Femur (tissue), 1 donor: ENCODE measurements around the gene DHRS7B.
"Not testable (repeated sequence)": the region's sequence is repeated elsewhere in the genome, so short reads cannot be mapped to it uniquely, and the experiment has no call there.

ENCODE experiments used
- DNase-seq: peaks from one replicate; pipeline ENCODE4 v3.0.0-alpha.2; 2017

DHRS7B gene

DNA sequence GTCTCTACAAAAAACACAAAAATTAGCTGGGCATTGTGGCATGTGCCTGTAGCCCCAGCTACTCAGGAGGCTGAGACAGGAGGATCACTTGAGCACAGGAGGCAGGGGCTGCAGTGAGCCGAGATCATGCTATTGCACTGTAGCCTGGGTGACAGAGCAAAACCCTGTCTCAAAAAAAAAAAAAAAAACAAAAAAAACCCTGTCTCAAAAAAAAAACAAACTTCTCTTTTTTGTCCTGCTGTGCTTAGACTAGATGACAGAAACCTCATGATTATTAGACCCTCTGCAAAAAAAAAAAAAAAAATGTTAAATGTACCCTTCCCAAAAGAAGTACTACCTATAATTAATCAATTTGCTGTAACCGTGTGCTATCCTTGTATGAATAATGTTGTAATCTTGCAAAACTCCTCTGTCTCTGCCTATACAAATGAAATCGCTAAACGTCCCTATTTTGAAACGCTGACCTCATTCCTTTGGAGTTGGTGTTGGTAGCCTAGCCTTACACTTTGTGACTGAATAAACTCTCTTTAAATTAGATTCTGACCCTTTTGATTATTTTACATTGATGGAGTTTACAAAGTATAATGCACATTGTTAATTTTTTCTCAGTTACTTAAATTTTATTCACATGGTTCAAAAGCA, 13.6 kb upstream of the DHRS7B start:
- no peak for DNase-seq

DNA sequence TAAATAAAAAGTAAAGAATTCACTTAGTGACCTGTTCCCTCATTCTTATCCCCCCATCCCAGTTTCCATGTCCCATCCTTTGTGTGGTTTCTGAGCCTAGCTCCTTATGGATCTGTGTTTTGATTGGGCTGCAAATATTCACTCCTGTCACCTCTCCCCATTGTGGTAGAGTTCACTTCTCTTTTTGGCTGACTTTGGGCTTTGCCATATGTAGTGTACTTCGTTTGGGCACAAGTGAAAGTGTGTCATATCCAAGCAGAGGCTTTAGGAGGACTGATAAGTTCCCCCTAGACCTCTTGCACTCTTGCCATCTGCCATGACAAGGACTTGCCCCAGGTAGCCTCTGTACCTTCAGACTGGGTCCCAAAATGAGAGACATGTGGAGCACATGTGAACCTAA, 13.0 kb upstream of the DHRS7B start:
- no peak for DNase-seq

DNA sequence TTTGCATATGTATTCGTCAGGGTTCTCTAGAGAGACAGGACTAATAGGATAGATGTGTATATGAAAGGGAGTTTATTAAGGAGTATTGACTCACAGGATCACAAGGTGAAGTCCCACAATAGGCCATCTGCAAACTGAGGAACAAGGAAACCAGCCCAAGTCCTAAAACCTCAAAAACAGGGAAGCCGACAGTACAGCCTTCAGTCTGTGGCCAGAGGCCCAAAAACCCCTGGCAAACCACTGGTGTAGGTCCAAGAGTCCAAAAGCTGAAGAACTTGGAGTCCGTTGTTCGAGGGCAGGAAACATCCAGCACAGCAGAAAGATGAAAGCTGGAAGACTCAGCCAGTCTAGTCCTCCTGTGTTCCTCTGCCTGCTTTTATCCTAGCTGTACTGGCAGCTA, 12.0 kb upstream of the DHRS7B start:
- not testable (repeated sequence) for DNase-seq

DNA sequence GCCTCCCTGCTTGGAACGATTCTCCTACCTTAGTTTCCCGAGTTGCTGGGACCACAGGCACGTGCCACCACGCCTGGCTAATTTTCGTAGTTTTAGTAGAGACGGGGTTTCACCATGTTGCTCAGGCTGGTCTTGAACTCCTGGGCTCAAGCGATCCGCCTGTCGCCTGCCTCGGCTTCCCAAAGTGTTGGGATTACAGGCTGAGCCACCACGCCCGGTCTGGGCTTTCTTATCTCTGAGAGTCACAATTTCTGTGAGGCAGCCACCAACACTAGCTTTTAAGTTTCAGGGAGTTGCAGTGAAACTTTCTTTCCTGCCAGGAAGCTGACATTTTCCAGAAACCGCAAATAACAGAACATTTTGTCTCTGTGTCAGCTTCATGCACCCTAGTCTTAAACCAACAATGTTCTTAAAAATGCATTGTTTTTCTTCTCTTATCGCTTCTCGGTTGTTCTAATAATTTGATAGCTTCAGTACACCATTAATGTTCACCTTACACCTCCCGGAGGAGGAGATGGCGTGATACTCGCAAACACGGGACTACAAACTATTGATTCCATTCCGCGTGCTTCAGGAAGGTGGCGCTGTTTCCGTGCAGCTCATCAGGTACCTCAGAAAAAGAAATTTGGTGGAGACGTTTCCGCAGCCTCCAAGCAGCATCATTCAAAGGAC, 7.4 kb upstream of the DHRS7B start:
- DNase-seq, result peak; percentile 75

DNA sequence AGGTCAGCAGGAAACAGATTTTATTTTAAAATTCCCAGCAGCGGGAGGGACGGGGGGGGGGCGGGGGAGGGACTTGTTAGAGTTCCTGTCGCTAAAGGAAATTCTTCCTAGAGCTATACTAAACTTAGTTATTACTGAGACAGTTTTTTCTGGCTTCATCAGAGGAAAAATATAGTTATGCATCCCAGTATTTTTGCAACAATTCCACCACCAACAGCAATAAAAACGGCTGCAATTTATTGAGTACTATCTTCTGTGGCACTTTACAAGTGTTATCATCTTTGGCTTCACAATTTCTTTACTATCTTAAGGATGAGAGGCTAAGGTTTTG, 6.9 kb upstream of the DHRS7B start:
- DNase-seq, result no peak

DNA sequence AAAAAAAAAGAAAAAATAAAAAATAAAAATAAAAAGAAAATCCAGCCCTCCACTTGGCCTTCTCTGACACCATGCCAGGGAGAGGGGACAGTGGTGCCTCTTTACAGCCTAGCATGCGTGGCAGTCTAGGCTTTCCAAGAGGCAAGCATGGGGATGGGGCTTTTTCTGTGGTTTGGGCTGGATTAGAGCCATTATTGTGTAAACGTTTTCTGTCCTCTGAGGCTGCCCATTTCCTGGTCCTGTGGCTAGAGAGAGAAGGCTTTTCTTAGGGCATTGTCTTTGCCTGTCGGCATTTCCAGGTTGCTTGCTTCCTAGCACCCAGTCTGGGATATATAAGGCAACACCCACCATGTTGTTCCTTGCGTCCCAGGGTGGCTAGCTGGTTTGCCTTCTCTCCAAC, 2.7 kb upstream of the DHRS7B start:
- DNase-seq, result no peak

DNA sequence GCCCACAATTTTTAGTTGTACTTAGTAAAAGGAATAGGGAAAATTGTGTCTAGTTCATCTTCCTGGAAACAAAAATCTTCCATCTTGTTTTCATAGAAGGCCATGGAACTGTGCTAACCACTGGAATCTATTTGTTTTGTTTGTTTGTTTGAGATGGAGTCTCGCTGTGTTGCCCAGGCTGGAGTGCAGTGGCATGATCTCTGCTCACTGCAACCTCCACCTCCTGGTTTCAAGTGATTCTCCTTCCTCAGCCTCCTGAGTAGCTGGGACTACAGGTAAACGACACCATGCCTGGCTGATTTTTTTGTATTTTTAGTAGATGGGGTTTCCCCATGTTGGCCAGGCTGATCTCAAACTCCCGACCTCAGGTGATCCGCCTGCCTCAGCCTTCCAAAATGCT, 2.2 kb upstream of the DHRS7B start:
- DNase-seq, result not testable (repeated sequence)

DNA sequence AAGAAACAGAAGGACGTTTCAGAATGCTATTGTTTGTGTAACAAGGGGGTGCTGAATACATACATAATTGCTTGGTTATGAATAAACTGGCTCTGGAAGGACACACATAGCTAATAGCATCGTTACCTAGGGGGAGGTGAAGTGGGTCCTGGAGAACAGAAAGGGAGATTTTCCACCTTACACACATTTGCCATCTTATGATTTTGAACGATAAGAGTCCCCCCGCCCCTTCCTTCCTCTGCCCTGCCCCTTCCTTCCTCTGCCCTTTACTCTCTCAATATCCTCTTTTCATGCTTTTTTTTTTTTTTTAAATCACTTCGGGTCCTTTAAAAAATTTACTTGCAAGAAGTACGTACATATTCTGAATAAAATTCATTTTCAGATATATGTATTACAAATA, 902 bp upstream of the DHRS7B start:
- no peak for DNase-seq

DNA sequence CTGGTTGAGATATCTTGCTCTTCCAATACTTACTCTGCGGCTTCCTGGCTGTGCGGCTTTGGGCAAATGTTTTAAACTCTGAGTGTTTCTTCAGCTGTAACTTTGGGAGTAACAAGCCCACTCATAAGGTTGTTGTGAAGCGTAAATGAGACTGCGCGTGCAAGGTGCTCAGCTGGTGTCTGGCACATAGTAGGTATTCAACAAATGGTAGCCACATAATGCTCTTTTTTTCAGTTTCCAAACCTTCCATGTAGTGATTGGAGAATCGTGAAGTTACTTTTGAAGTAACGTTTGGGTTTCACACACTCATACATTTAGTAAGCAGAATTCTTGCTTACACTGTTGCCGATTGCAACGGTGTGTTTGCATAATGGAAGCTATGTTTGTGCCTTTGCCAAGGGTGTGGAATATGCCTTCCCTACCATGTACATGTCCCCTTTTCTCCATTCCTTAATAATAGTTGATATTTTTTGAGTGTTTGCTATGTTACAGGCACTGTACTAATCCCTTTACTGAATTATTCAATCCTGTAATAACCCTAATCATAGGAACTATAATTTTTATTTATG, 829 bp downstream of the DHRS7B start:
- DNase-seq, result no peak

DNA sequence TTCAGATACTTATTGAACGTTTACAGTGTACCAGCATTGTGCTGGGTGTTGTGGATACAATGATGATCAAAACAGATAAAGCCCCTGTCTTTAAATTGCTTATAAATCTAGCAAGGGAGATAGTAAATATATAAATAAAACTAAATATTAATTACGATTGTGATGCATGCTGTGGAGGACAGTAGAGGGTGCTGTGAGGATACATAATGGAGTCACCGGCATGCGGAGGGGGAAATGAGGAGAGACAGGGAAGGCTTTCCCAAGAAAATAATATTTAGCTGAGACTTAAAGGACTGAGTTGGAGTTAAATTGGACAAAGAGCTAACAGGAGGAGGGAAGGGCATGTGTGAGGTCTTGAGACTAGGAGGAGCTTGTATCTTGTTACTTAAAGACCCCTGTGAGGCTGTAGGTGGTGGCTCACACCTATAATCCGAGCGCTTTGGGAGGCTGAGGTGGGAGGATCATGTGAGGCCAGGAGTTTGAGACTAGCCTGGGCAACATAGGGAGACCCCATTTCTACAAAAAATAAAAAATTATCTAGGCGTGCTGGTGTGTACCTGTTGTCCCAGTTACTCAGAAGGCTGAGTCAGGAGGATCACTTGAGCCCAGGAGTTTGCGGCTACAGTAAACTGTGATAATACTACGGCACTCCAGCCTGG, 2.4 kb downstream of the DHRS7B start:
- DNase-seq, result peak; percentile 40

DNA sequence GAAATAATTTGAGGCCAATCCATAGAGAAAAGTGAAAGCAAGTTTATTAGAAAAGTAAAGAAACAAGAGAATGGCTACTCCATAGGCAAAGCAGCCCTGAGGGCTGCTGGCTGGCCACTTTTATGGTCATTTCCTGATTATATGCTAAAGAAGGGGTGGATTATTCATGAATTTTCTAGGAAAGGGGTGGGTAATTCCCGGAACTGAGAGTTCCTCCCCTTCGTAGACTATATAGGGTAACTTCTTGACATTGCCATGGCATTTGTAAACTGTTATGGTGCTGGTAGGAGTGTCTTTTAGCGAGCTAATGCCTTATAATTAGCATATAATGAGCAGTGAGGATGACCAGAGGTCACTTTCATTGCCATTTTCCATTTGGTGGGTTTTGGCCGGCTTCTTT, 4.4 kb downstream of the DHRS7B start:
- no peak for DNase-seq

DNA sequence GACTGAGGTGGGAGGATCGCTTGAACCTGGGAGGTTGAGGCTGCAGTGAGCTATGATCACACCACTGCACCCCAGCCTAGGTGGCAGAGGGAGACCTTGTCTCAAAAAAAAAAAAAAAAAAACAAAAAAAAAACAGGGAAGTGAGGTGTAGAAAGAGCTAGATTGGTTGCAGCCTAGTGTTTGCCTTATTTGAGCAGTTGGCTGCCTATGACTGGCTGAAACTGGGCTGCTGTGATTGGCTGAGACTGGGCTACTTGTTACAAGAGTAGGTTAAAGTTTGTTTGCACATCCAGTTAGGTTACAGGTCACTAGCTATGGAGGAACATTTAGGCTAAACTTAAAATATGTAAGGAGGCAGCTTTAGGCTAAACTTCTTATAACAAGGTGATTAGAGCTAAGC, 5.7 kb downstream of the DHRS7B start:
- DNase-seq, result no peak

DNA sequence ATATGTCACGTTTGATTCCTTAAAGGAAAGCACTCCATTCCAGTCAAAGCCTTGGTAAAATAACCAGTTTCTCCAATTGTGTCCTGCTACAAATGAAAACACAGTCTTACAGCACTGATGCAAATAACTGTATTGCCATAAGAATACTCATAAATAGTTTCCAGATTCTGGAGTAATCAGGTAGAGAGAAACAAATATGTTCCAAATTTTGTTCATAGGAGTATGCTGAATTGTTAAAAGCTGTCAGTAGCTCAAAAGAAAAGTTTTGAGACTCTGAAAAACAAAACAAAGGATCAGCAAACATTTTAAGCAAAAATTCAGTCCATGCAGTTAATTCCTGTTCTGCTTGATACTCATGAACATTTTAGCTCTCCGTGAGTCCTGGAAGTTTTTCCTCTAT, 7.8 kb downstream of the DHRS7B start:
- DNase-seq, result no peak

DNA sequence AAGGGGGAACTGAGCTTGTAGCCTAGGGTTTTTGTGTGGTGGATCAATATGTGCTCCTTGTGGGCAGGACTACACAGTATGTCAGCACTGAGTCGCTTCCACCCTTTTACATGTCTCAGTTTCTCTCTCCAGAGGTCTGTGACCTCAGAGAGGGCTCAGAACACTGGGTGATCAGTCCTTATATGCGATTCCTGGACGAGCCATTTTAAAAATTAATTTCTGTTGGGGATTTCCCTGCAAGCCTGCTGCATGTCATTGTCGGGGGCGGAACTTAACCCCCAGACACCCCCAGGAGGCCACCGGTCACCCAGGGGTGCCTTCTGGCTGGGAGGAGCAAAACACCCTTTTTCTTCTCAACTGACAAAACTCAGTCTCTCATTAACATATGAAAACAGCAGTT, 14.1 kb downstream of the DHRS7B start:
- DNase-seq, result no peak

DNA sequence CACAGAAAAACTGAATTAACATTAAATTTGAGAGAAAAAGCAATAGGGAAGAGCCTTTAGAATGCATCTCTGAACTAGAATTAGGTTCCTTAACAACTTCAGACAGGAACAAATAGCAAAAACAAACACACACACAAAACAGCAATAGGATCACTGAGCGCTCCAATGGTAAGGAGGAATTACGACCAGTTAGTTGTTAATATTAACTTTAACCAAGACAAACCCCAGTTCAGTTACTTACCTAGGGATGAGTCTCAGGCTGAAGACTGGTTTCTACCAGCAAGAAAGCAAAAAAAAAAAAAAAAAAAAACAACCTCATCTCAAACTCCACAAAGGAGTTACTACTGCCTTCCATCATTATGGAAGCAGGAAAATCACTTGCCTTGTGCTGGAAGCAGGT, 14.6 kb downstream of the DHRS7B start:
- DNase-seq, result no peak

DNA sequence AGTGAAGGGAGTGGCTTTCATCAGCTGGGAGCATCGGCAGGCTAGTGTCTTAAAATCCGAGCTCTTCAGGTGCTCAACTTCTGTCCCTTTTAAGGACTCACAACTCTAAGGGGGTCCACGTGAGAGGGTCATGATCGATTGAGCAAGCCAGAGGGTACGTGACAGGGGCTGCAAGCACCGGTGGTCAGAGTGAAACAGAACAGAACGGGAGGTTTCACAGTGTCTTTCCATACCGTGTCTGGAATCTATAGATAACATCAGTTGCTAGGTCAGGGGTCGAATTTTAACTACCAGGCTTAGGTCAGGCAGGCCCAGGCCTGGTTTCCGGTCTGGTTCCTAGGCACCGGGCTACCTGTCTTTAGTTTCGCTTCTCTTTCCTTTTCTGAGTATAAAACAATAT, 15.3 kb downstream of the DHRS7B start:
- not testable (repeated sequence) for DNase-seq

DNA sequence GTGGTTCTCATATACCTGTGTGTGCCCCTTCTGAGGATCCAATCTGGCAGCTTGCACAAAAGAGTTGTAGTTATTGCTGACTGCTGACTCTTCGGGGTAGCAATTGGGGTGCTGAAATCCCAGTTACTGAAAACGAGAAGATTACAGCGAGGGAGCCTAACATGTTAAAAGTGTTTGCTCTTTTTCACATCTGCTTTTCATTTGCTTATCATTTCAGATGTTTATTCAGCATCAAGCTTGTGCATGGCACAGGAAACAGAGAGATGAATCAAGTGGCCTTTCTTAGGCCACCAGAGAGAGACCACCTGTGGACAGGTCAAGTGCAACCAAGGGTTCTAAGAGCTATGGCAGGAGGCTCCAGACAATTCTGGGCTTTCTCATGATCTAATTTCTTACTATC, 16.9 kb downstream of the DHRS7B start:
- DNase-seq, result no peak

DNA sequence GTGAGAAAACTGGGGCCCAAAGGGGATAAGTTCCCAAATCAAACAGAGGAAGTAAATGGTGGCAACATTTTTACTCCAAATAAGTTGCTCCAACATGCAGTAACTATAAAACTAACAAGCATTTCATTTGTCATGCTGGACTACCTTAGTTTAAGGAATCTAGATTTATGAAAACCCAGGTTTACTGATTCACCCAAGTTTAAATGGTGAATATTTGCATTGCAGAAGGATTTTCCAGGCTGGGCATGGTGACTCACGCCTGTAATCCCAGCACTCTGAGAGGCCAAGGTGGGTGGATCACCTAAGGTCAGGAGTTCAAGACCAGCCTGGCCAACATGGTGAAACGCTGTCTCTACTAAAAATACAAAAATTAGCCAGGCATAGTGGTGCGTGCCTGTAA, 17.5 kb downstream of the DHRS7B start:
- not testable (repeated sequence) for DNase-seq

DNA sequence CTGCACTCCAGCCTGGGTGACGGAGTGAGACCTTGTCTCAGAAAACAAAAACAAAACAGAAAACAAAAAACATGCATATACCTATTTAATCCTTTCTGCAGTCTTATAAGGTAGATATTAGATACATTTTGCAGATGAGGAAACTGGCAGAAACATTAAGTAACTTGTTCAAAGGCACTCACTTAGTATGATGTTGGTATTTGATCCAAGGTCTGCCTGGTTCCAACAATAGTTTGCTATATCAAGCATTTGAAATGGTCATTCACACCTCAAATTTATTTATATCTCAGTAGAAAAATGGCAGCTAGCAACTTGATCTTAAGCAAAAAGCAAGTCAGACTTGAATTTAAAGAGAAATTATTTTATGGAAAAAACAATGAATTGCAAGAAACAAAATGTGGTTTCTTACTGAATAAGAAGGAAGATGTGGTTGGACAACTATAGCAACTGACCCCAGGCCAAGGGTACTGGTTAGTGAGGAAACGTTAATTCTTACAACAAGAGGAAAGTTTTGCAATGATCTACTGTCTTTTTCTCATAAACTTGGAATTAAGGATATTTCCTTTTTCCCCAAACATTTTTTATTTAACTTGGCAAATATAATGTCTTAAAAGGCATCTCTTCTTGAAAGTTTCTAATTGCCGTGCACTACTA, 19.7 kb downstream of the DHRS7B start:
- DNase-seq, result no peak

DNA sequence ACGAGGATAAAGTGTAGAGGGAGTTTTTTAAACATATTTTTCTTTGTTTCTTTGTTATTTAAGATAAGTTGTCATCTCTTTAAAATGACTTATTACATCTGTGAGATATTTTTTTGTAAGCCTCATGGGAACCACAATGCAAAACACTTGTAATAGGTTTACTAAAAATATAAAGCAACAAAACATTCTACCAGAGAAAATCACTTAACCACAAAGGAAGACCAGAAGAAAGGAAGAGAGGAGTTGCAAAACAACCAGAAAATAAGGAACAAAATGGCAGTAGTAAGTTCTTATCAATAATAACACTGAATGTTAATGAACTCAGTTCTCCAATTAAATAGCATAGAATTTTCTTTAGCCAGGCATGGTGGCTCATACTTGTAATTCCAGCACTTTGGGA, 22.9 kb downstream of the DHRS7B start:
- no peak for DNase-seq

DNA sequence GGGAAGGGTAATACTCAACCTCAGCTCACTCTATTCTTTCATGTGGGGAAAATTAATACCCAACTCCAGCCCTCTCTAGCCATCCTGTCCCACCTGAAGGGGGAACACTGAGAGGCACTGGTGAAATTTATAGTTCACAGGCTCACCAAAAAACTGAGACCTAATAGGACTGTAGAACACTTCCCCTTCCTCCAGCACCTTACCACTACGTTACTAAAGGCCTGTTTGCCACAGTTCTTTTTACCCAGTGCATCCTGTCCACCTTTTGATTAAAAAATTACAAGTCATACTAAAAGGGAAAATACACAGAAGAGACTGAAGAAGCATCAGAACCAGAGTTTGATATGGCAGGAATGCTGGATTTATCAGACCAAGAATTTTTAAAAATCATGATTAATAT, 26.0 kb downstream of the DHRS7B start:
- no peak for DNase-seq

DNA sequence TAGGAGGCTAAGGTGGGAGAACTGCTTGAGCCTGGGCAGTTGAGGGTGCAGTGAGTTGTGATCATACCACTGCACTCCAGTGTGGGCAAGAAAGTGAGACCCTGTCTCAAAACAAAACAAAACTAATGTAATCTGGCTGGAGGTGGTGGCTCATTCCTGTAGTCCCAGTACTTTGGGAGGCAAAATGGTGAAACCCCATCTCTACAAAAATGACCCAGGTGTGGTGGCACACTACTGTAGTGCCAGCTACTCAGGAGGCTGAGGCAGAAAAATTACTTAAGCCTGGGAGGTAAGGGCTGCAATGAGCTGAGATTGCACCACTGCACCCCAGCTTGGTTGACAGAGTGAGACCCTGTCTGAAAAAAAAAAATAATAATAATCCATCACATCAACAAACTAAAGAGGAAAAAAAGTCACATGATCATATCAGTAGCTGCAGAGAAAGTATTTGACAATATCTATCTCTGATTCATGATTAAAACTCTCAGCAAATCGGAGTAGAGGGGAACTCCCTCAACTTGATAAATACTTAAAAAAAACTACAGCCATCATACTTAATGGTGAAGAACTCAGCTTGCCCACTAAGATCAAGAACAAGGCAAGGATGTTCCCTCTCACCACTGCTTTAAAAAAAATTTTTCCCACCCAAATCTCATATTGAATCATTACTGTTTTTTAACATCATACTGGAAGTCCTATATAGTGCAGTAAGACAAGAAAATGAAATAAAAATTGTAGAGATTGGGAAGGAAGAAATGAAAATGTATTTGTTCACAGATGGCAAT, 31.0 kb downstream of the DHRS7B start:
- DNase-seq, result no peak

DNA sequence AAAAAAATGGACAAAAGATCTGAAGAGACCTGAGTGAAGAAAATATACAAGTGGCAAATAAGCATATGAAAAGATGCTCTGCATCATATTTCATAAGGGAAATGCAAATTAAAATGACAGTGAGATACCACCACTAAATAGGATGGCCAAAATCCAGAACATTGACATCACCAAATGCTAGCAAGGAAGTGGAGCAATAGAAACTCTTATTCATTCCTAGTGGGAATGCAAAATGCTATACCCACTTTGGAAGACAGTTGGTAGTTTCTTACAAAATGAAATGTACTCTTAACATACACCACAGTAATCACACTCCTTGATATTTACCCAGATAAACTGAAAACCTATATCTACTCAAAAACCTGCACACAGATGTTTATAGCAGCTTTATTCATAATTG, 33.6 kb downstream of the DHRS7B start:
- DNase-seq, result no peak
